ENCODE measurements around the gene CTNNA1. TPM values are rescaled to one million over a fixed set of nuclear protein-coding genes. Genes with fewer than 3 reads are reported as not detected.

CTNNA1 gene
- total RNA-seq, 1 donor from 2014 or later, result 598 TPM

GRCh38 chr5:138963763-138964371 is 210.6 kb downstream of the CTNNA1 start:
- Mint-ChIP-seq H3K4me1 (ENCODE audit: low read depth, unreplicated experiment) (peaks cover 62% of the 10 kb centered on the region), H3K27ac (ENCODE audit: unreplicated experiment) (no peak overlapping the region)
- no peak for DNase-seq

GRCh38 chr5:138964647-138965201 is 211.5 kb downstream of the CTNNA1 start:
- Mint-ChIP-seq H3K9me3 (ENCODE audit: unreplicated experiment) (peaks cover 9% of the 10 kb centered on the region), H3K27me3 (ENCODE audit: unreplicated experiment) (peaks cover 4% of the 10 kb centered on the region), H3K27ac (ENCODE audit: unreplicated experiment) (peak overlapping the region; percentile 73), H3K36me3 (ENCODE audit: unreplicated experiment) (no peaks in the 10 kb centered on the region), H3K4me1 (ENCODE audit: low read depth, unreplicated experiment) (peaks cover 67% of the 10 kb centered on the region), H3K4me3 (ENCODE audit: unreplicated experiment) (no peak overlapping the region)
- no peak for TF ChIP-seq CTCF (IDR thresholded peaks at IDR 0.05; ENCODE audit: partially characterized antibody, unreplicated experiment)
- no peak for DNase-seq

More at GRCh38 chr5:138963763-138964371, 210.6 kb downstream of the CTNNA1 start:
- no peak for TF ChIP-seq CTCF (IDR thresholded peaks at IDR 0.05; ENCODE audit: partially characterized antibody, unreplicated experiment)
- Mint-ChIP-seq H3K4me3 (ENCODE audit: unreplicated experiment) (no peak overlapping the region), H3K27me3 (ENCODE audit: unreplicated experiment) (peaks cover 3% of the 10 kb centered on the region), H3K9me3 (ENCODE audit: unreplicated experiment) (peaks cover 9% of the 10 kb centered on the region), H3K36me3 (ENCODE audit: unreplicated experiment) (no peaks in the 10 kb centered on the region)

- no peaks in the 10 kb centered on the region for H3K36me3 Mint-ChIP-seq (ENCODE audit: unreplicated experiment)
- H3K4me1 Mint-ChIP-seq (ENCODE audit: low read depth, unreplicated experiment), result peaks cover 70% of the 10 kb centered on the region
Observed at GRCh38 chr5:138965626-138966025, 212.4 kb downstream of the CTNNA1 start.

GRCh38 chr5:138966236-138966985 is 213.2 kb downstream of the CTNNA1 start:
- Mint-ChIP-seq H3K36me3 (ENCODE audit: unreplicated experiment) (no peaks in the 10 kb centered on the region), H3K27ac (ENCODE audit: unreplicated experiment) (no peak overlapping the region), H3K4me1 (ENCODE audit: low read depth, unreplicated experiment) (peaks cover 70% of the 10 kb centered on the region), H3K4me3 (ENCODE audit: unreplicated experiment) (no peak overlapping the region), H3K9me3 (ENCODE audit: unreplicated experiment) (peaks cover 12% of the 10 kb centered on the region), H3K27me3 (ENCODE audit: unreplicated experiment) (peaks cover 4% of the 10 kb centered on the region)
- no peak for DNase-seq
- no peak for TF ChIP-seq CTCF (IDR thresholded peaks at IDR 0.05; ENCODE audit: partially characterized antibody, unreplicated experiment)

More at GRCh38 chr5:138965626-138966025, 212.4 kb downstream of the CTNNA1 start:
- peaks cover 12% of the 10 kb centered on the region for H3K9me3 Mint-ChIP-seq (ENCODE audit: unreplicated experiment)
- TF ChIP-seq CTCF (IDR thresholded peaks at IDR 0.05; ENCODE audit: partially characterized antibody, unreplicated experiment), result no peak
- DNase-seq, result no peak
- H3K27ac Mint-ChIP-seq (ENCODE audit: unreplicated experiment), result peak overlapping the region; percentile 72
- no peak overlapping the region for H3K4me3 Mint-ChIP-seq (ENCODE audit: unreplicated experiment)
- peaks cover 4% of the 10 kb centered on the region for H3K27me3 Mint-ChIP-seq (ENCODE audit: unreplicated experiment)
